Mesodermal cell (in vitro differentiated cells): ENCODE measurements around the gene SORBS2.

Experiments
- H3K27ac ChIP-seq: 2 replicates; pipeline ENCODE4 v1.7.0; 2013; ENCODE audit warnings: mild to moderate bottlenecking, low read depth, low read length, moderate library complexity; ENCODE audit not compliant: severe bottlenecking
- H3K36me3 ChIP-seq: 2 replicates; pipeline ENCODE4 v1.7.1; 2013; ENCODE audit warnings: mild to moderate bottlenecking, low read length, moderate library complexity; ENCODE audit not compliant: control insufficient read depth, insufficient read depth
- H3K4me1 ChIP-seq: one replicate; pipeline ENCODE4 v1.7.1; 2013; ENCODE audit warnings: mild to moderate bottlenecking, low read length; ENCODE audit not compliant: insufficient read depth, control insufficient read depth, poor library complexity, severe bottlenecking
- H3K4me3 ChIP-seq: 2 replicates; pipeline ENCODE4 v1.7.0; 2013; ENCODE audit warnings: low read length, control low read depth, mild to moderate bottlenecking; ENCODE audit not compliant: insufficient read depth, poor library complexity, severe bottlenecking; ENCODE audit errors: extremely low read depth
- H3K9me3 ChIP-seq: 2 replicates; pipeline ENCODE4 v1.7.1; 2013; ENCODE audit warnings: mild to moderate bottlenecking, low read length, moderate library complexity; ENCODE audit not compliant: control insufficient read depth
- WGBS, 2 experiments: methylation state at CpG; one replicate each; pipeline ENCODE4 v1.1.5; 2013; ENCODE audit warnings: missing lambda C conversion rate in 2 of 2; ENCODE audit not compliant: insufficient coverage in 2 of 2; 5-methylcytosine and 5-hydroxymethylcytosine counted together

Gene SORBS2

DNA sequence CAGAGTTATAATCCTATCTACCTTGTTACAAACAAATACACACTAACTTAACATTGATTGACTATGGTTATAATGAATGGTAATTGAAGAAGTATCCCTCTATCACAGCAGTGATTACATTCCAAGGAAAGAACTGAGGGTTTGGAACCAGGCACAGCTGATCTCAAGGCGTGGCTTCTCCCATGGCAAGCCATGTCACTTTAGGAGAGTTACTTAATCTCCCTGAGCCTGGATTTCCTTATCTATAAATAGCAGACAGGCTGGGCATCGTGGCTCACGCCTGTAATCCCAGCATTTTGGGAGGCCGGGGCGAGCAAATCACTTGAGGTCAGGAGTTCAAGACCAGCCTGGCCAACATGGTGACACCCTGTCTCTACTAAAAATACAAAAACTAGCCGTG lies 25.6 kb downstream of the SORBS2 start:
- Histone ChIP-seq H3K27ac (no peak overlapping the region), H3K9me3 (no peaks in the 10 kb centered on the region), H3K36me3 (no peaks in the 10 kb centered on the region), H3K4me1 (no peaks in the 10 kb centered on the region), H3K4me3 (no peak overlapping the region)
- 83 to 89% methylated on average over 3 to 5 of the region's 6 CpGs for WGBS, 2 experiments

GRCh38 chr4:185783574-185783973 lies 28.4 kb downstream of the SORBS2 start:
- H3K4me3 ChIP-seq = no peak overlapping the region
- 90 to 95% methylated on average over 3 of the region's 5 CpGs for WGBS, 2 experiments
- H3K36me3 ChIP-seq = no peaks in the 10 kb centered on the region
- no peak overlapping the region for H3K27ac ChIP-seq
- peaks cover 15% of the 10 kb centered on the region for H3K4me1 ChIP-seq
- H3K9me3 ChIP-seq = no peaks in the 10 kb centered on the region

DNA sequence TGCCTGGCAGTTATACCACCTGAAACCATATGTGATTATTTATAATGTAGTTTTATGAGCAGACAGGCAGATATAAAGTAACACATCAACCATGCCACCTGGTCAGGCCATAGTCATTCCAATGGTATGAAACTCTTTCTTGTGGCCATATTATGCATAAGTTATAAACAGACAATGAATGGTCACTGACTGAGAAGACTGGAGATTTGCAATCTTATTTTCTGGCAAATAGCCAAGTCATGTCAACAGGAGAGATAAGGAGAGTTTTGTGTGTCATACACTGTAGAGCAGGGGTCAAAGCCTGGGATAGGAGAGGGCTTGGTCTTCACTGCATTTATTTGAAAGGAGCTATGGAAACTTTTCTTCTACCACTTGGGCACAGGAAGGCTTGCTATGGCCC lies 29.5 kb downstream of the SORBS2 start:
- H3K27ac ChIP-seq = no peak overlapping the region
- no peaks in the 10 kb centered on the region for H3K9me3 ChIP-seq
- no peak overlapping the region for H3K4me3 ChIP-seq
- H3K36me3 ChIP-seq = no peaks in the 10 kb centered on the region
- H3K4me1 ChIP-seq = peaks cover 15% of the 10 kb centered on the region

DNA sequence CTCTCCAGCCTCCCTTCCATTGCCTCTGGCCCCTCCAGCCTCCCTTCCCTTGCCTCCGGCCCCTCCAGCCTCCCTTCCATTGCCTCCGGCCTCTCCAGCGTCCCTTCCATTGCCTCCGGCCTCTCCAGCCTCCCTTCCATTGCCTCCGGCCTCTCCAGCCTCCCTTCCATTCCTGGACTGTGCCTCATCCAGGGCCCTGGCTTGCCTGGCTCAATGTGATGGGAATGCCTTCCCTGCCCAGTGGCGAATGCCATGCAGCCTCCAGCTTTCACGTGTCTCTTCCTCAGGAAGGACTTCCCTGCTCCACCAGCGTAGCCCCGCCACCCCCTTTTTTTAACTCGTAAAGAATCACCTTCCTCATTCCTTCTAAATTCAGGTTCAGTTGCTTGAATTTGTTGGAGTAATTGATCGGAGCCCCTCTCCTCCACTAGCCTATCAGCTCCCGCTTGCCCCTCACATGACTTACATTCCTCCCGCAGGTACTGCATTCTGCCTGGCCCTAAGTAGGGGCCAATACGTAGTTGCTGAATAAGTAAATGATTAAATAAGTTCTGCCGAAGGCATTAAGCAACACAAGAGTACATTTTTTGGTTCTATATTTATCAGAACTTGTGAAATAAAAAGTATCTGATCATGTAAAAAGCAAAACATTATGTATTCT lies 30.3 kb downstream of the SORBS2 start:
- no peaks in the 10 kb centered on the region for H3K9me3 ChIP-seq
- no peak overlapping the region for H3K27ac ChIP-seq
- H3K36me3 ChIP-seq = no peaks in the 10 kb centered on the region
- H3K4me3 ChIP-seq = no peak overlapping the region
- H3K4me1 ChIP-seq = peaks cover 15% of the 10 kb centered on the region
- WGBS, 2 experiments = 71 to 74% methylated on average over 3 to 6 of the region's 15 CpGs

- H3K27ac ChIP-seq = no peak overlapping the region
- 92 to 94% methylated on average over 4 to 5 of the region's 5 CpGs for WGBS, 2 experiments
- H3K36me3 ChIP-seq = no peaks in the 10 kb centered on the region
- H3K4me3 ChIP-seq = no peak overlapping the region
- H3K9me3 ChIP-seq = no peaks in the 10 kb centered on the region
- peaks cover 25% of the 10 kb centered on the region for H3K4me1 ChIP-seq
These were observed 31.5 kb downstream of the SORBS2 start for GRCh38 chr4:185780472-185780871.

- WGBS, 2 experiments = 80% methylated on average over 2 of the region's 3 CpGs; no CpG with 5 or more reads in 1 of the 2 experiments
- Histone ChIP-seq H3K9me3 (no peaks in the 10 kb centered on the region), H3K36me3 (no peaks in the 10 kb centered on the region), H3K4me1 (peaks cover 28% of the 10 kb centered on the region), H3K4me3 (no peak overlapping the region), H3K27ac (peak overlapping the region; percentile 67)
These were observed 32.5 kb downstream of the SORBS2 start for GRCh38 chr4:185779517-185779916.

GRCh38 chr4:185778307-185778706 lies 33.7 kb downstream of the SORBS2 start:
- Histone ChIP-seq H3K9me3 (no peaks in the 10 kb centered on the region), H3K4me3 (no peak overlapping the region), H3K4me1 (peaks cover 28% of the 10 kb centered on the region), H3K27ac (no peak overlapping the region), H3K36me3 (no peaks in the 10 kb centered on the region)
- WGBS, 2 experiments = 91 to 93% methylated on average over 6 to 10 of the region's 11 CpGs

DNA sequence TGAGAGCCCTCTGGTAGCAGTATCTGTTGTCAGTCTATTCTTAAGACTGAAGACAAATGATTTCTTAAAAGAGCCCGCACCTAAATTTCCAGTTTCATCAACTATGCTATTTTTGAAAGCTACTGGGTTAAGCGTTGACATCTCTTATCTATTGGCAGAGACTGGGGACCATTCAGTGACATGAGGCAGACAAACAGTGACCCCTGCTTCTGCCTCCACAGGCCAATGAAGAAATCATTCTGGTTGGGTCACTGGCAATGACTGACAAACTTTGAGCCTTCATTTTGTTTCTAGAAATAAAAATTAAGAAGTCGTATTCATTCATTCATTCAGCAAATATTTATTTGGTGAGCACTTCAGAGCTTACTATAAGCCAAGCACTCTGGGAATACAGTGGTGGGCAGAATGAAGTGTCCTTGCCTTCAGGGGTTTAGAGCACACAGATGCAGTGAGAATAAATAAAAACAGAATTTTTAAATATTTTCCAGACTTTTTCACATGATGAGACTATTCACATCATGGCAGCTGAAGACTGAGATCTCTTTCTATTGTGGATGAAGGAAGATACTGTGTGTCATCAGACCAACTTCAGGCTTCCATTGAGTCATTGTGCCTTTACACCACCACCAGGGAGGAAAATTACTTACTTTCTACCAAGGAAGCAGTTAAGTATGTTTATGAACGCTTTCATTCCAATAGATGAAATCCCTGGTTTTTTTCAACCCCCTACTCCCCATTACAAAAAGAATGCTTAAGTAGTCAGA lies 36.0 kb downstream of the SORBS2 start:
- 67 to 88% methylated on average over 1 to 2 of the region's 4 CpGs for WGBS, 2 experiments
- Histone ChIP-seq H3K36me3 (no peaks in the 10 kb centered on the region), H3K27ac (peak overlapping the region; percentile 79), H3K9me3 (no peaks in the 10 kb centered on the region), H3K4me1 (peaks cover 28% of the 10 kb centered on the region), H3K4me3 (peak overlapping the region; percentile 29)

DNA sequence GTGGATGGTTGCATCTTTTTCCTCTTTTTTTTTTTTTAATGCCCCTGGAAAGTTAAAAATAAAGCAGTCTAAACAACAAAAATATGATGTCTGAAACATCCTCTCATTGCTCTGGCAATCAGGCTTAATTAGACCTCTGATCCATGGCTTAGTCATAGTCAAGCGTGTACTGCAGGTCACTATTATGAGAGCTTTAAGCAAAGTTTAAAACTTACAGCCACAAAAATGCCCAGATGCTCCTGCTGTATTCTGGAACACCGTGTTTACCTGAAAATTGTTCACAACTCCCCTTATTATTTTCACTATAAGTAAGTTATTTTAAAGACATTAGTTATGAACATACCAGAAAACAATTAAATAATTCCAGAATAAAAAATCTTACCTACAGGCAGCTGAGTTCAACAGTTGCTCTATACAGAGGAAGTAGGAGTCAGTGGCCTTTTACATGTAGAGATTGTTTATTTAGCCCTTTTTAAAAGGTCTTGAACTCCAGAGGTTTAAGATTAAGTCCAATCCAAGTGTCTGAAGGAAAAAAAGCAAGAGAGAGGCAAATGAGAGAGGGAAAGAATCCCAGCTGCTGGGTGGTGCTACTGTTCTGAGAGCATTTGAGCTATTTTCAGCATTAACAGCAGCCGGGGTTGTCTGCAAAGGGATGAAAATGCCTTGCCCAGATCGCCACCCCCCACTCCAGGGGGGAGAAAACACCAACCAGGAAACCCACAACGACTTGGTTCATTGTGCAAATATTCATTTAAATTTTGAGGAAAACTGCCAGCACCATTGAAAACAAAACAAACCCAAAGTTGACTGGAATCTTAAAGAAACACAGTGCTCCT lies 36.9 kb downstream of the SORBS2 start:
- H3K9me3 ChIP-seq = no peaks in the 10 kb centered on the region
- H3K36me3 ChIP-seq = no peaks in the 10 kb centered on the region
- peak overlapping the region; percentile 79 for H3K27ac ChIP-seq
- H3K4me1 ChIP-seq = peaks cover 23% of the 10 kb centered on the region
- peak overlapping the region; percentile 29 for H3K4me3 ChIP-seq
- WGBS, 2 experiments = 14 to 67% methylated on average over 1 to 3 of the region's 5 CpGs

GRCh38 chr4:185774131-185774653 lies 37.8 kb downstream of the SORBS2 start:
- H3K27ac ChIP-seq = no peak overlapping the region
- whole genome bisulfite sequencing, 2 experiments = 5 to 58% methylated on average over 4 of the region's 8 CpGs
- peak overlapping the region; percentile 29 for H3K4me3 ChIP-seq

More at GRCh38 chr4:185774131-185774653, 37.8 kb downstream of the SORBS2 start:
- Histone ChIP-seq H3K36me3 (no peaks in the 10 kb centered on the region), H3K4me1 (peaks cover 16% of the 10 kb centered on the region), H3K9me3 (no peaks in the 10 kb centered on the region)
